Muscle layer of duodenum (tissue), 2 donors: ENCODE results near the gene DDIAS.
"Not testable (repeated sequence)": the region's sequence is repeated elsewhere in the genome, so short reads cannot be mapped to it uniquely, and the experiment has no call there.

Experiments
- H3K27ac ChIP-seq: one replicate; pipeline ENCODE4 v1.7.0; 2013; ENCODE audit warnings: mild to moderate bottlenecking, low read length
- H3K27me3 ChIP-seq: one replicate; pipeline ENCODE4 v1.7.0; 2013; ENCODE audit warnings: low read depth, mild to moderate bottlenecking, control low read depth, low read length
- H3K36me3 ChIP-seq, 2 donors: one replicate each; pipeline ENCODE4 v1.7.0; 2013; ENCODE audit warnings: low read length in 2 of 2, control low read depth in 1 of 2, mild to moderate bottlenecking in 1 of 2; ENCODE audit not compliant: insufficient read depth in 2 of 2, control insufficient read depth in 1 of 2
- H3K4me1 ChIP-seq, 2 donors: one replicate each; pipeline ENCODE4 v1.7.0; 2013; ENCODE audit warnings: low read length in 2 of 2, mild to moderate bottlenecking in 2 of 2, control low read depth in 1 of 2, moderate library complexity in 1 of 2; ENCODE audit not compliant: insufficient read depth in 2 of 2, control insufficient read depth in 1 of 2
- H3K4me3 ChIP-seq, 2 donors: one replicate each; pipeline ENCODE4 v1.7.0; 2013; ENCODE audit warnings: low read length in 2 of 2, low read depth in 1 of 2, mild to moderate bottlenecking in 1 of 2
- H3K9me3 ChIP-seq, 2 donors: one replicate each; pipeline ENCODE4 v1.7.0; 2013; ENCODE audit warnings: low read length in 2 of 2, control low read depth in 1 of 2, mild to moderate bottlenecking in 1 of 2; ENCODE audit not compliant: control insufficient read depth in 1 of 2
- donor health status: healthy.

Gene DDIAS

GRCh38 chr11:82901165-82901921 is at the start of gene DDIAS:
TSS of gene DDIAS (plus strand) at chr11:82901736. CDS start at chr11:82914739, 13,003 bp downstream.
- Histone ChIP-seq H3K4me3 (peak within 1 kb of the TSS; percentile 78 to 92), H3K9me3 (no peaks in the 10 kb centered on the region), H3K27ac (peak within 1 kb of the TSS; percentile 93), H3K27me3 (no peaks in the 10 kb centered on the region), H3K36me3 (no peaks in the 10 kb centered on the region), H3K4me1 (peaks cover 2 to 22% of the 10 kb centered on the region in 2 donors)

DNA sequence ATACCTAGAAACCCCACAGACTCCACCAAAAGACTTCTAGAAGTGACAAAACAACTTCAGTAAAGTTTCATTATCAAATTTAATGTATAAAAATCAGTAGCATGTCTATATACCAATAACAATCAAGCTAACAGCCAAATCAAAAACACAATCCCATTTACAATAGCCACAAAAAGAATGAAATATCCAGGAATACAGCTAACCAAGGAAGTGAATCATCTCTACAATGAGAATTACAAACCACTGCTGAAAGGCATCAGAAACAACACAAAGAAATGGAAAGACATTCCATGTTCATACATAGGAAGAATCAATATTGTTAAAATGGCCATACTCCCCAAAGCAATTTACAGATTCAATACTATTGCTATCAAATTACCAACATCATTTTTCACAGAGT is 47.3 kb upstream of the DDIAS start:
- H3K27me3 ChIP-seq = no peaks in the 10 kb centered on the region
- H3K9me3 ChIP-seq = no peaks in the 10 kb centered on the region
- H3K4me1 ChIP-seq = no peaks in the 10 kb centered on the region
- peaks cover 7 to 14% of the 10 kb centered on the region in 2 donors for H3K36me3 ChIP-seq
- H3K4me3 ChIP-seq = no peak overlapping the region
- no peak overlapping the region for H3K27ac ChIP-seq

DNA sequence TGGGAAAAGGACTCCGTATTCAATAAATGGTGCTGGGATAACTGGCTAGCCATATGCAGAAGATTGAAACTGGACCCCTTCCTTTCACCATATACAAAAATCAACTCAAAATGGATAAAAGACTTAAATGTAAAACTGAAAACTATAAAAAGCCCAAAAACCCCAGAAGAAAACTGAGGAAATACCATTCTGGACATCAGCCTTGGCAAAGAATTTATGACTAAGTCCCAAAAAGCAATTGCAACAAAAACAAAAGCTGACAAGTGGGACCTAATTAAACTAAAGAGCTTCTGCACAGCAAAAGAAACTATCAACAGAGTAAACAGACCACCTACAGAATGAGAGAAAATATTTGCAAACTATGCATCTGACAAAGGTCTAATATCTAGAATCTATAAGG is 46.6 kb upstream of the DDIAS start:
- H3K27me3 ChIP-seq, H3K4me3 ChIP-seq, H3K9me3 ChIP-seq, H3K4me1 ChIP-seq, H3K27ac ChIP-seq: not testable (repeated sequence)
- peaks cover 7 to 10% of the 10 kb centered on the region in 2 donors for H3K36me3 ChIP-seq

DNA sequence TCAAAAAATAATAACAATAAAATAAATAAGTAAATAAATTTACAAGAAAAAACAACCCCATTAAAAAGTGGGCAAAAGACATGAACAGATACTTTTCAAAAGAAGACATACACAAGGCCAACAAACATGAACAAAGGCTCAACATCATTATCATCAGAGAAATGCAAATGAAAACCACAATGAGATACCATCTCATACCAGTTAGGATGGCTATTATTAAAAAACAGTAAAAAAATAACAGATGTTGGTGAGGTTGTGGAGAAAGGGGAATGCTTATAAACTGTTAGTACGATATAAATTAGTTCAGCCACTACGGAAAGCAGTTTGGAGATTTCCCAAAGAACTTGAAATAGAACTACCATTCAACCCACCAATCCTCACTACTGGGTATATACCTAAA is 45.9 kb upstream of the DDIAS start:
- no peak overlapping the region for H3K27ac ChIP-seq
- H3K4me3 ChIP-seq = no peak overlapping the region
- no peaks in the 10 kb centered on the region for H3K27me3 ChIP-seq
- H3K36me3 ChIP-seq = peaks cover 7 to 10% of the 10 kb centered on the region in 2 donors
- no peaks in the 10 kb centered on the region for H3K9me3 ChIP-seq
- no peaks in the 10 kb centered on the region for H3K4me1 ChIP-seq

GRCh38 chr11:82857145-82857544 is 44.4 kb upstream of the DDIAS start:
- H3K27me3 ChIP-seq = no peaks in the 10 kb centered on the region
- peaks cover 7 to 10% of the 10 kb centered on the region in 2 donors for H3K36me3 ChIP-seq
- H3K27ac ChIP-seq = no peak overlapping the region
- H3K4me1 ChIP-seq = no peaks in the 10 kb centered on the region
- H3K4me3 ChIP-seq = no peak overlapping the region
- H3K9me3 ChIP-seq = no peaks in the 10 kb centered on the region

- Histone ChIP-seq H3K27me3 (no peaks in the 10 kb centered on the region), H3K36me3 (peaks cover 7 to 10% of the 10 kb centered on the region in 2 donors), H3K4me3 (no peak overlapping the region), H3K4me1 (no peaks in the 10 kb centered on the region), H3K9me3 (no peaks in the 10 kb centered on the region), H3K27ac (no peak overlapping the region)
Measured at GRCh38 chr11:82858133-82858532, 43.4 kb upstream of the DDIAS start.

DNA sequence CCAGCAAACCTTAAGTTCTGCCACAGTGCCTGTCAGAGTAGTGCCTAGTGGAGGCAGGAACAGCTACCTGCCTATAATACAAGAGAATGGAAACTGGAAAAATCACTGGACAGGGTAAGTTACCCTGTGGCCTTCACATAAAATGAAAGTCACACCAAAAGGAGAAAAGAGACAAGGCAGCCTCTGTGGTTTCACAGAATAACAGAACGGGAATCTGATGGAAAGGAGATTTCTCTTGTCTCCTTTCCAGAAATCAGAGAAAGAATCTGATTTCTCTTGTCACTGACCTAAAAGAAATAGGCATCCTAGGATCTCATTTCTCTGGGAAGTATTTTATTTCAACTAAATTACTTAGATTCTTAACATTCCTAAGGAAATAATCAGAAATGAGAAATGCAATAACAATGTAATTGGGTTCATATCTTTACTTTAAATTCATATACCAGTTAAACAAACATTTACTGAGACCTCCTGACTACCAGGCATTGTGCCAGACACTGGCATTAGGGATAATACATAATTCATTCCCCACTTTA is 42.9 kb upstream of the DDIAS start:
- no peaks in the 10 kb centered on the region for H3K9me3 ChIP-seq
- H3K27ac ChIP-seq = no peak overlapping the region
- H3K4me1 ChIP-seq = peaks cover under 1 to 1% of the 10 kb centered on the region in 2 donors
- H3K27me3 ChIP-seq = no peaks in the 10 kb centered on the region
- no peak overlapping the region for H3K4me3 ChIP-seq
- peaks cover 7 to 10% of the 10 kb centered on the region in 2 donors for H3K36me3 ChIP-seq

DNA sequence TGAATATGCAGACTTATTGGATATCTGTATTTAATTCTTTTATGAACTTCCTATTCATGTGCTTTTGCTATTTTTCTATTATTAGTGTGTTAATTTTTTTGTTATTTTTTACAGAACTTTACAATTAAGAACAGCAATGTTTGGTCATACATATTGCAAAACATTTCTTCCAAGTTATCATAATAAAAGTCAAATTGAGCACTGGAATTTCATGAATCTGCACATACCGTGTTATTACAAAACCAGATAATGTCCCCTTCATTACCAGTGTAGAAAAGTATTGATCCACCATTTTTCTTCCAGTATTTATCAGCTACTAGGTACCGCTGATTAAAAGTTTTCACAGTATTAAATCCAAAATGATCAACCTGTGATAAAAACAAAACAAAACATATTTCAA is 41.8 kb upstream of the DDIAS start:
- Histone ChIP-seq H3K4me3 (no peak overlapping the region), H3K9me3 (no peaks in the 10 kb centered on the region), H3K27me3 (no peaks in the 10 kb centered on the region), H3K27ac (no peak overlapping the region), H3K4me1 (peaks cover 5 to 9% of the 10 kb centered on the region in 2 donors), H3K36me3 (peaks cover 7 to 10% of the 10 kb centered on the region in 2 donors)

GRCh38 chr11:82862379-82862778 is 39.2 kb upstream of the DDIAS start:
- Histone ChIP-seq H3K4me1 (peaks cover 5 to 9% of the 10 kb centered on the region in 2 donors), H3K4me3 (no peak overlapping the region), H3K36me3 (peaks cover 5 to 8% of the 10 kb centered on the region in 2 donors), H3K27me3 (no peaks in the 10 kb centered on the region), H3K9me3 (no peaks in the 10 kb centered on the region), H3K27ac (no peak overlapping the region)

DNA sequence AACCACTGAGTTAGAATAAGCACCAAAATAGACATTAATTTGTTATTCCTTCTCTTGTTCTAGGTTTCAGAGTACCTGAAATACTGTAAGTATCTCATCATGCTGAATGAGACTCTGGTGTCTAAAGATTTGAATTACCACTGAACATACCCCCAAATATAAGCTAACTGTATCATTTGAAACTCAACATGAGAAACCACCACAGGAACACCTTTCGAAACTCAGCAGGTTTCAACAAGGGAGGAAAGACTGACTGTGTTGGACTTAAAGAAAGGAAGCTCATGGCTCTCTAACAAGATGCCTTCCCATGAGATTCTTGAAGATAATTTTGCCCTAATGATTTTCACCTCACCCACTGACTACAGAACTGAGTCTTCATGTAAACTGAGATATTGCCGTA is 38.3 kb upstream of the DDIAS start:
- H3K27me3 ChIP-seq = no peaks in the 10 kb centered on the region
- H3K9me3 ChIP-seq = no peaks in the 10 kb centered on the region
- H3K36me3 ChIP-seq = no peaks in the 10 kb centered on the region
- peaks cover 5 to 9% of the 10 kb centered on the region in 2 donors for H3K4me1 ChIP-seq
- no peak overlapping the region for H3K27ac ChIP-seq
- no peak overlapping the region for H3K4me3 ChIP-seq

GRCh38 chr11:82864268-82864667 is 37.3 kb upstream of the DDIAS start:
- Histone ChIP-seq H3K27ac (no peak overlapping the region), H3K4me1 (peaks cover 5 to 9% of the 10 kb centered on the region in 2 donors), H3K4me3 (no peak overlapping the region), H3K27me3 (no peaks in the 10 kb centered on the region), H3K9me3 (no peaks in the 10 kb centered on the region), H3K36me3 (no peaks in the 10 kb centered on the region)
